Measurements from ENCODE around the gene HINFP.

HINFP gene

DNA sequence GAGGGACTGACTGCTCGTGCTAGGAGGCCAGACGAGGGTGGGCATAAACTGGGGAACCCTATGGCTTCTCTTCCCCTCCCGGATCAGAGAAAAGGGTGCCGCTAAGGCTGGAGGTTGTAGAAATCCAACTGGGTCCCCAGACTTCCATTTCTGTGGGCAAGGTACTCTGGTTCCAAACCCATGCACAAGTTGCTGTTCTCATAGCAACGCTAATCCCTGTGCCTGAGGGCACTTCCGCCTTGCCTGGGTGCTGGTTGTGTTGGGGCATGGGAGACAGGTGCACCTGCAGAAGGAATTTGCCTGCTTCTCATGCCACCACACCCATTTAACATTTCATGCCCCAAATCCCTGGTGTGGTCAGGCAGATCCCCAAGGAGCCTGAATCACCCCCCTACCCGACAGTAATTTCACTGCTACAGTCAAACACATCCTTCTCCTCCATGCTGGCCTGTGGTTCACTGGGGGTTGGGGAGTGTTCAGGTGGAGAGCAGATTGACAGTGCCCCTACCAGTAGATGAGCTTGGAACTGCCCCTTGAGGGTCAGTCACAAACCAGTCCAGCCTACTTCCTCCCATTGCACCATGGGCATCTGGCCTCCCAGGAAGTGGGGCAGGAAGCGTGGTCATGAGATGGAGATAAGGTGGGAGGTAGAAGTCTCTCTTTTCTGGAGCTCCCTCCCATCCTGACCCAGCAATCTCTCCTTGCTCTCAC is 13.1 kb upstream of the HINFP start:
- Histone ChIP-seq H3K9me3 (ENCODE audit: control insufficient read depth, low read length) (no peaks in the 10 kb centered on the region), H4K8ac (ENCODE audit: low read length) (peak overlapping the region; percentile 57), H3K36me3 (ENCODE audit: control insufficient read depth in 1 of 2, insufficient read depth in 2 of 2, low read depth in 1 of 2, low read length in 2 of 2) (peaks cover 29 to 31% of the 10 kb centered on the region in 2 experiments), H3K27me3 (ENCODE audit: control insufficient read depth in 1 of 2, insufficient read depth in 1 of 2, low read length in 2 of 2) (no peaks in the 10 kb centered on the region), H2BK120ac (ENCODE audit: low read depth, low read length) (no peak overlapping the region), H3K23ac (ENCODE audit: low read length in 2 of 2) (no peak overlapping the region), H4K91ac (ENCODE audit: low read length) (no peak overlapping the region), H3K18ac (ENCODE audit: low read depth in 1 of 2, low read length in 2 of 2) (no peak overlapping the region), H2BK15ac (ENCODE audit: low read depth, poor library complexity, severe bottlenecking) (no peak overlapping the region), H3K4ac (ENCODE audit: low read depth in 1 of 2, low read length in 2 of 2) (no peak overlapping the region), H2AK5ac (ENCODE audit: low read length, severe bottlenecking) (no peak overlapping the region), H3K9ac (ENCODE audit: low read length) (peak overlapping the region; percentile 84), H2BK12ac (ENCODE audit: low read length in 2 of 2) (no peak overlapping the region), H2BK5ac (ENCODE audit: low read depth, low read length, poor library complexity, severe bottlenecking) (no peak overlapping the region), H3K14ac (ENCODE audit: low read length in 2 of 2) (peak overlapping the region in 1 of 2 experiments; percentile 49), H3K4me2 (ENCODE audit: low read length, poor library complexity, severe bottlenecking) (peak overlapping the region; percentile 69), H3K4me1 (ENCODE audit: control insufficient read depth, insufficient read depth, low read depth, low read length) (peaks cover 18% of the 10 kb centered on the region), H3K27ac (ENCODE audit: low read length, poor library complexity, severe bottlenecking) (no peak overlapping the region), H3K4me3 (ENCODE audit: insufficient read depth in 1 of 2, low read depth in 1 of 2, low read length in 2 of 2) (peak overlapping the region; percentile 82 to 91), H3K79me1 (replicated peaks; ENCODE audit: low read length, poor library complexity, severe bottlenecking) (peaks cover 33% of the 10 kb centered on the region), H2AFZ (ENCODE audit: low read depth, low read length) (no peak overlapping the region)
- 7% methylated on average over 6 of the region's 8 CpGs for WGBS
- peak; percentile 28 for DNase-seq

DNA sequence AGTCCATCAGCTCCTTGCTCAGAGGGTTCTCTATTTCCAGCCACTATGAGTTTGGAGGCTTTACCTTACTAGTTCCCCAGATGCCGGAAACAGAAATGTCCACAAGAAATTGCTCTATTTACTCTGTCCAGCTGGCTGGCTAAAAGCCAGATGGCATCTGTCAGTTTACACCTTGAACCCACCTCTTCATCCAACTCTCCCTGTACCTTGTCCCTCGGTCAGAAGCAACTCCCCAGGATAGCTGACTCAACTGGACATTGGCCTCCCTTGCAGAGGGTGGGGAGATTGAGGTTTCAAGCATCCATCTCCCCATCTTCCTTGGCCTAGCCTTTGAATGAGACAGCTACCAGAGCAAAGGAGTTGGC is 12.5 kb upstream of the HINFP start:
- H2BK12ac ChIP-seq (ENCODE audit: low read length in 2 of 2): no peak overlapping the region
- WGBS: 100% methylated on average over 2 of the region's 2 CpGs
- no peak for DNase-seq

DNA sequence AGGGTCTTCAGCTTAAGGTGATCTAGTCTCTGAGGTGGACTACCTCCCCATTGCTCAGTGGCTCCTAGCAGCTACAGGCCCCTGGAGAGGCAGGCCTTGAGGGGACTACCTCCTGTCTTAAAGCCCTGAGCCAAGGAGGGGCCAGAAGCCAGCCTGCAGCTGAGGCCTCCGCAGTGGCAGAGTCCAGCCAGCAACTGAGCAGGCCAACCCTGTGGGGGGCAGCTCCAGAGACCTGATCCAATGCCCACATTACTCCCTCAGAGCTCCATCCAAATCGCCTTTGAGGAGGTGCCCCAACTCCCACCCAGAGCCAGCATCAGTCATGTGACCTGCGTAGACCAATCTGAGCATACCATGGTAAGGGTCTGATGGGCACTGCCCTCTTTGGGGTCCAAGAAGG is 11.5 kb upstream of the HINFP start:
- Histone ChIP-seq H3K4ac (ENCODE audit: low read depth in 1 of 2, low read length in 2 of 2) (no peak overlapping the region), H3K9me3 (ENCODE audit: control insufficient read depth, low read length) (no peaks in the 10 kb centered on the region), H2BK5ac (ENCODE audit: low read depth, low read length, poor library complexity, severe bottlenecking) (no peak overlapping the region), H3K27me3 (ENCODE audit: control insufficient read depth in 1 of 2, insufficient read depth in 1 of 2, low read length in 2 of 2) (no peaks in the 10 kb centered on the region), H2AFZ (ENCODE audit: low read depth, low read length) (no peak overlapping the region), H3K4me1 (ENCODE audit: control insufficient read depth, insufficient read depth, low read depth, low read length) (peaks cover 18% of the 10 kb centered on the region), H4K91ac (ENCODE audit: low read length) (no peak overlapping the region), H3K36me3 (ENCODE audit: control insufficient read depth in 1 of 2, insufficient read depth in 2 of 2, low read depth in 1 of 2, low read length in 2 of 2) (peaks cover 40 to 42% of the 10 kb centered on the region in 2 experiments), H2BK12ac (ENCODE audit: low read length in 2 of 2) (no peak overlapping the region), H2BK15ac (ENCODE audit: low read depth, poor library complexity, severe bottlenecking) (no peak overlapping the region), H3K9ac (ENCODE audit: low read length) (no peak overlapping the region), H3K23ac (ENCODE audit: low read length in 2 of 2) (no peak overlapping the region), H3K4me2 (ENCODE audit: low read length, poor library complexity, severe bottlenecking) (no peak overlapping the region), H3K18ac (ENCODE audit: low read depth in 1 of 2, low read length in 2 of 2) (no peak overlapping the region), H2BK120ac (ENCODE audit: low read depth, low read length) (no peak overlapping the region), H4K8ac (ENCODE audit: low read length) (no peak overlapping the region), H3K14ac (ENCODE audit: low read length in 2 of 2) (no peak overlapping the region), H2AK5ac (ENCODE audit: low read length, severe bottlenecking) (no peak overlapping the region), H3K27ac (ENCODE audit: low read length, poor library complexity, severe bottlenecking) (no peak overlapping the region), H3K4me3 (ENCODE audit: insufficient read depth in 1 of 2, low read depth in 1 of 2, low read length in 2 of 2) (no peak overlapping the region), H3K79me1 (replicated peaks; ENCODE audit: low read length, poor library complexity, severe bottlenecking) (peaks cover 28% of the 10 kb centered on the region)
- 97% methylated on average over 3 of the region's 3 CpGs for WGBS
- no peak for DNase-seq

More for the DNA sequence above, 12.5 kb upstream of the HINFP start:
- Histone ChIP-seq H3K27ac (ENCODE audit: low read length, poor library complexity, severe bottlenecking) (no peak overlapping the region), H2BK120ac (ENCODE audit: low read depth, low read length) (no peak overlapping the region), H3K4ac (ENCODE audit: low read depth in 1 of 2, low read length in 2 of 2) (no peak overlapping the region), H4K8ac (ENCODE audit: low read length) (no peak overlapping the region), H3K4me1 (ENCODE audit: control insufficient read depth, insufficient read depth, low read depth, low read length) (peaks cover 18% of the 10 kb centered on the region), H3K4me2 (ENCODE audit: low read length, poor library complexity, severe bottlenecking) (no peak overlapping the region), H2AK5ac (ENCODE audit: low read length, severe bottlenecking) (no peak overlapping the region), H3K9me3 (ENCODE audit: control insufficient read depth, low read length) (no peaks in the 10 kb centered on the region), H3K27me3 (ENCODE audit: control insufficient read depth in 1 of 2, insufficient read depth in 1 of 2, low read length in 2 of 2) (no peaks in the 10 kb centered on the region), H4K91ac (ENCODE audit: low read length) (no peak overlapping the region), H3K18ac (ENCODE audit: low read depth in 1 of 2, low read length in 2 of 2) (no peak overlapping the region), H3K14ac (ENCODE audit: low read length in 2 of 2) (no peak overlapping the region), H2AFZ (ENCODE audit: low read depth, low read length) (no peak overlapping the region), H3K36me3 (ENCODE audit: control insufficient read depth in 1 of 2, insufficient read depth in 2 of 2, low read depth in 1 of 2, low read length in 2 of 2) (peaks cover 34 to 36% of the 10 kb centered on the region in 2 experiments), H3K23ac (ENCODE audit: low read length in 2 of 2) (no peak overlapping the region), H3K9ac (ENCODE audit: low read length) (no peak overlapping the region), H3K79me1 (replicated peaks; ENCODE audit: low read length, poor library complexity, severe bottlenecking) (peaks cover 32% of the 10 kb centered on the region), H2BK15ac (ENCODE audit: low read depth, poor library complexity, severe bottlenecking) (no peak overlapping the region), H2BK5ac (ENCODE audit: low read depth, low read length, poor library complexity, severe bottlenecking) (no peak overlapping the region), H3K4me3 (ENCODE audit: insufficient read depth in 1 of 2, low read depth in 1 of 2, low read length in 2 of 2) (peak overlapping the region in 1 of 2 experiments; percentile 91)

DNA sequence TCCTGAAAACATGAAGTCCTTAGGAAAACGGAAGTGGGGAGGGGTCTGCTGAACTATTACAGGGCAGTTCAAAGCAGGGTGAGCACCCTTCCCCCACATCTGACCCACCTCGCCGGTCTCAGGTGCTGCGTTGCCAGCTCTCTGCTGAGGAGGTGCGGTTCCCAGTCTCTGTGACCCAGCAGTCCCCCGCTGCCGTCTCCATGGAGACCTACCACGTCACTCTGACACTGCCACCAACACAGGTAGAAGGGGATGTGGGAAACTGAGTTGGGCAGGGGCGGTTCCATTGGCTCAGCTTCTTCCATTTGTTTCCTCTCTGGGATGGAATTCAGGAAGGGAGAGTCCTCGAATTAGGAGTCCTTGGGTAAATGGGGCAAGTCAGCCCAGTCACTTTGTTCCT is 10.9 kb upstream of the HINFP start:
- H3K27me3 ChIP-seq (ENCODE audit: control insufficient read depth in 1 of 2, insufficient read depth in 1 of 2, low read length in 2 of 2): no peaks in the 10 kb centered on the region
- H3K4me3 ChIP-seq (ENCODE audit: insufficient read depth in 1 of 2, low read depth in 1 of 2, low read length in 2 of 2): no peak overlapping the region
- H2BK120ac ChIP-seq (ENCODE audit: low read depth, low read length): no peak overlapping the region
- no peak overlapping the region for H4K8ac ChIP-seq (ENCODE audit: low read length)
- no peak overlapping the region for H3K9ac ChIP-seq (ENCODE audit: low read length)
- H2BK5ac ChIP-seq (ENCODE audit: low read depth, low read length, poor library complexity, severe bottlenecking): no peak overlapping the region
- H3K4me1 ChIP-seq (ENCODE audit: control insufficient read depth, insufficient read depth, low read depth, low read length): peaks cover 18% of the 10 kb centered on the region
- H2AK5ac ChIP-seq (ENCODE audit: low read length, severe bottlenecking): no peak overlapping the region
- H3K79me1 ChIP-seq (replicated peaks; ENCODE audit: low read length, poor library complexity, severe bottlenecking): peaks cover 28% of the 10 kb centered on the region
- no peak overlapping the region for H3K18ac ChIP-seq (ENCODE audit: low read depth in 1 of 2, low read length in 2 of 2)
- no peak overlapping the region for H3K27ac ChIP-seq (ENCODE audit: low read length, poor library complexity, severe bottlenecking)
- no peak overlapping the region for H4K91ac ChIP-seq (ENCODE audit: low read length)
- H2BK15ac ChIP-seq (ENCODE audit: low read depth, poor library complexity, severe bottlenecking): no peak overlapping the region
- H2AFZ ChIP-seq (ENCODE audit: low read depth, low read length): no peak overlapping the region
- no peak overlapping the region for H3K23ac ChIP-seq (ENCODE audit: low read length in 2 of 2)
- H3K36me3 ChIP-seq (ENCODE audit: control insufficient read depth in 1 of 2, insufficient read depth in 2 of 2, low read depth in 1 of 2, low read length in 2 of 2): peaks cover 42 to 45% of the 10 kb centered on the region in 2 experiments
- no peak overlapping the region for H3K4me2 ChIP-seq (ENCODE audit: low read length, poor library complexity, severe bottlenecking)
- H3K14ac ChIP-seq (ENCODE audit: low read length in 2 of 2): no peak overlapping the region
- H3K9me3 ChIP-seq (ENCODE audit: control insufficient read depth, low read length): no peaks in the 10 kb centered on the region
- no peak overlapping the region for H3K4ac ChIP-seq (ENCODE audit: low read depth in 1 of 2, low read length in 2 of 2)
- DNase-seq: no peak
- 95% methylated on average over 4 of the region's 10 CpGs for WGBS
- H2BK12ac ChIP-seq (ENCODE audit: low read length in 2 of 2): no peak overlapping the region

Data from mesenchymal stem cell (in vitro differentiated cells and primary cell).